Spleen (tissue), 7 donors: ENCODE results near the gene CIB4.

ENCODE experiments used
- POLR2A ChIP-seq, 3 donors: fragments of 450-650 bp; IDR thresholded peaks; one replicate each; pipeline ENCODE4 v1.5.1; 2017; ENCODE audit warnings: antibody characterized with exemption in 3 of 3, mild to moderate bottlenecking in 1 of 3
- POLR2AphosphoS5 ChIP-seq, 3 donors: sonication (generic); formaldehyde crosslinking; IDR thresholded peaks; one replicate each; pipeline ENCODE4 v1.5.1; 2017; ENCODE audit warnings: antibody characterized with exemption in 3 of 3
- TF ChIP-seq, protein P1 (sequence below), 11 experiments: fragments of 200-600 bp in 7 of 11; fragments of 450-650 bp in 4 of 11; sonication (generic) in 4 of 11; IDR thresholded peaks in 8 of 11; conservative IDR thresholded peaks in 3 of 11; 1 replicate in 7 of 11; 2 replicates in 4 of 11; pipeline versions ENCODE4 v1.4.0 to v1.8.0; 2016 to 2021; ENCODE audit warnings: antibody characterized with exemption in 11 of 11, inconsistent platforms in 4 of 11, mild to moderate bottlenecking in 1 of 11
- donor health status: DM: no; HTN: no; CAD: no; lungs with moderate emphysema.
- donor health status: DM: no; HTN: no; CAD: no.
- donor health status: DM: no; HTN: no; CAD: no.

DNA sequence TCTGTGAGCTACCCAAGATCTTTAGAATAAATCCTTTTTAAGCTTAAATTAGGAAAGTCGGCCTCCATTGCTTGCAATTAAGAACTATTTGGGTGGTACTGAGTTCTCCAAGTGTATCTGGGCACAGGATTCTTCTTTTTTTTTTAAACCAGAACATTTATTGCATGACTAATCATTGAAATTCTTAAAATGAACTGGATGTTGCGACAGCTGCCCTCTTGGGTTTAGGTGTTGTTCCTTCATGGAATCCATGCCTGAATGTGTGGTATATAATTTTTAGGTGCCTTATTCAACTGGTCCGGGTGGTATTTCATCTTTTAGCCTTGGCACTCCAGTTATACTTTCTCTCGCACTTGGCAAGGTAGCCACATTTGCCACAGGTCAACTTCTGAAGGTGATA is 36.9 kb upstream of the CIB4 start:
- TF ChIP-seq, protein P1, sequence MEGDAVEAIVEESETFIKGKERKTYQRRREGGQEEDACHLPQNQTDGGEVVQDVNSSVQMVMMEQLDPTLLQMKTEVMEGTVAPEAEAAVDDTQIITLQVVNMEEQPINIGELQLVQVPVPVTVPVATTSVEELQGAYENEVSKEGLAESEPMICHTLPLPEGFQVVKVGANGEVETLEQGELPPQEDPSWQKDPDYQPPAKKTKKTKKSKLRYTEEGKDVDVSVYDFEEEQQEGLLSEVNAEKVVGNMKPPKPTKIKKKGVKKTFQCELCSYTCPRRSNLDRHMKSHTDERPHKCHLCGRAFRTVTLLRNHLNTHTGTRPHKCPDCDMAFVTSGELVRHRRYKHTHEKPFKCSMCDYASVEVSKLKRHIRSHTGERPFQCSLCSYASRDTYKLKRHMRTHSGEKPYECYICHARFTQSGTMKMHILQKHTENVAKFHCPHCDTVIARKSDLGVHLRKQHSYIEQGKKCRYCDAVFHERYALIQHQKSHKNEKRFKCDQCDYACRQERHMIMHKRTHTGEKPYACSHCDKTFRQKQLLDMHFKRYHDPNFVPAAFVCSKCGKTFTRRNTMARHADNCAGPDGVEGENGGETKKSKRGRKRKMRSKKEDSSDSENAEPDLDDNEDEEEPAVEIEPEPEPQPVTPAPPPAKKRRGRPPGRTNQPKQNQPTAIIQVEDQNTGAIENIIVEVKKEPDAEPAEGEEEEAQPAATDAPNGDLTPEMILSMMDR (IDR thresholded peaks at IDR 0.05 in 8 of 11, conservative IDR thresholded peaks at IDR 0.05 in 3 of 11): no peak
- TF ChIP-seq POLR2AphosphoS5 (IDR thresholded peaks at IDR 0.05) (no peak), POLR2A (IDR thresholded peaks at IDR 0.05) (no peak)
